Measurements from ENCODE around the gene THOP1.
"Not testable (repeated sequence)": the region's sequence is repeated elsewhere in the genome, so short reads cannot be mapped to it uniquely, and the experiment has no call there.

Gene THOP1

GRCh38 chr19:2782936-2783780 lies 2.1 kb upstream of the THOP1 start, which contains the start of gene SGTA:
Gene SGTA, minus strand, starts transcription at chr19:2783273. Its CDS starts 14,205 bp downstream, at chr19:2769068.
- DNase-seq = peak; percentile 85 to 98 (median 93)

GRCh38 chr19:2783781-2784145 lies 1.5 kb upstream of the THOP1 start:
- no peak for DNase-seq

- DNase-seq = no peak
Measured at GRCh38 chr19:2787115-2787514, 1.8 kb downstream of the THOP1 start.

- no peak for DNase-seq
Measured at GRCh38 chr19:2788237-2788636, 2.9 kb downstream of the THOP1 start.

DNA sequence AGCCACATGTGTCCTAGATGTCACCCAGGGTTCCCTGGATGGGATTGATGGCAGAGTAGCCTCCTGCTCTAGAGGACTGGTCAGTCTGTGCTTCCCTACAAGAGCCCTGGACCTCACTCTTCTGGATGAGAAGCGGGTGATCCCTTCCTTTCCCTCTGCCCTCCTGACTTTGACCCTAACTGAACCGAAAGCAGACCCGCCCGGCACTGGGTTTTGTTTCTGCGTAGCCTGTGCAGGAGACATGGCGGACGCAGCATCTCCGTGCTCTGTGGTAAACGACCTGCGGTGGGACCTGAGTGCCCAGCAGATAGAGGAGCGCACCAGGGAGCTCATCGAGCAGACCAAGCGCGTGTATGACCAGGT lies 4.9 kb downstream of the THOP1 start:
- no peak for DNase-seq

DNA sequence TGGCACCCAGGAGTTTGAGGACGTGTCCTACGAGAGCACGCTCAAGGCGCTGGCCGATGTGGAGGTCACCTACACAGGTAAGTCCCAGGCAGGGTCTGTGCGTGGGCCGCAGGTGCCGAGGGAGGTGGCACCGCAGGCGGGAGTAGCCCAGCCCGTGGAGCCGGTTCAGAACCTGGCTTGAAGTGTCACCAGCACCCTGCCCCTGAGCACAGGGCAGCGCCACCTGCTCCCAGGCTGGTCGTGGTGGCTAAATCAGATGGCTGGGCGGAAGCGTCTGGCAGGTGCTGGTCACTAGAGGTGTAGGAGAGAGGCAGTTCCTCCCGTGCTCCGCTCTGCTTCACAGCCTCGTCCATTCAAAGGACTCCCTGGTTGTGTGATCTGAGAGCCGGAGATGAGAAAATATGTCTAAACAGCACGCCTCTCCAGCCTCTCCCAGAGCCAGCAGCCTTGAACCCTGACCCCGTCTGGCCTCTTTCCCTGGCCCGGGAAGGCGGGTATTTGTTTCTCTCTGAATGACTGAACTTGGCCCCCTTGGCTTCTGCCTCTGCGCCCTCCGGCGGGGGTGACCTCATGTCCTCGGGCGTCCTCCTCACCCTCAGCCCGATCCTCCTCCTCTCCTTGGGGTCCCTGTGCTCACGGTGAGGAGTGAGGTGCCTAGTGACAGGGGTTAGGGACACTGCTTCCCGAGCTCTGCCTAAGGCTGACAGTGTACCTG lies 5.4 kb downstream of the THOP1 start:
- no peak for DNase-seq

DNA sequence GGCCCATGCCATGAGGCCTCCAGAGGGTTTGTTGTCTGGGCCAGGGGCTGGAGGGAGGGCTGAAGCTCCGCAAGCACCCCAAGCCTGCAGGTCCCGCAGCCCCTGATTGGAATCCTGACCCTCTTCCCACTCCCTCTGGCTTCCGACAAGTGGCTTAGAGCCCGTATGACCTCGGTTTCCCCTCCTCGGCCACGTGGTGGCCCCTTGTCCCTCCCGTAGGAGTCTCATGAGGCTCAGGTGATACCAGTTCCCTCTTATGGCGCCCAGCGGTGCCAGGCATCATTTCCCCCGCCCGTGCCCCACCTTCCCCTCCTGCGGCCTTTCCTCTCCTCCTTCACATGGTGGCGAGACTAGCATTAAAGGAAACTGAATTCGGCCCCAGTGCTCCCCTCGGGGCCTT lies 6.1 kb downstream of the THOP1 start:
- no peak for DNase-seq

GRCh38 chr19:2791876-2792275 lies 6.6 kb downstream of the THOP1 start:
- DNase-seq = no peak

- not testable (repeated sequence) for DNase-seq
Measured at GRCh38 chr19:2792666-2793065, 7.4 kb downstream of the THOP1 start.

- no peak for DNase-seq
Measured at GRCh38 chr19:2793126-2793525, 7.8 kb downstream of the THOP1 start.

GRCh38 chr19:2793577-2793976 lies 8.3 kb downstream of the THOP1 start:
- DNase-seq = no peak

DNA sequence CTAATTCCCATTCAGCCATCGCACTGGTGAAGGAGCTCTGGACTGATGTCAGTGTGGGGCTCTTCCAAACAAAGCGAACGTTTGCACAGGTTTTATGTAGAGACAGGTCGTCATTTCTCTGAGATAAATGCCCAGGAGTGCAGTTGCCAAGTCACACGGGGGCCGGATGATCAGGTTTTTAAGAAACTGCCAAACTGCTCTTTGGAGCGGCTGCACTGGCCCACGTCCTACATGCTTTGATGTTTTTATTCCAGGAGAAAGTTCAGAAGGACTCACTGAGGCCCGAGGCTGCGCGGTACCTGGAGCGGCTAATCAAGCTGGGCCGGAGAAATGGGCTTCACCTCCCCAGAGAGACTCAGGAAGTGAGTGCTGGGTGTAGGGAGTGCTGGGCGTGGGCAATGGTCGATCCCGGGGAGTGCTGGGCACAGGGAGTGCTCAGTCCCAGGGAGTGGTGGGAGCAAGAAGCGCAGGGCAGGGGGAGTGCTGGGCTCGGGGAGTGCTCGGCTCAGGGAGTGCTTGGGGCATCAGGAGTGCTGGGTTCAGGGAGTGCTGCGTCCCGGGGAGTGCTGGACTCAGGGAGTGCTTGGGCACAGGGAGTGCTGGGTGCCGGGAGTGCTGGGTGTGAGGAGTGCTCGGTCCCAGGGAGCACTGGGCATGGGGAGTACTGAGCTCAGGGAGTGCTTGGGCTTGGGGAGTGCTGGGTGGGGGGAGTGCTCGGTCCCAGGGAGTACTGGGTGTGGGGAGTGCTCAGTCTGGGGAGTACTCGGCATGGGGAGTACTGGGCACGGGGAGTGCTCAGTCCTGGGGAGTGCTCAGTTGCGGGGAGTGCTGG lies 10.7 kb downstream of the THOP1 start:
- no peak for DNase-seq

DNA sequence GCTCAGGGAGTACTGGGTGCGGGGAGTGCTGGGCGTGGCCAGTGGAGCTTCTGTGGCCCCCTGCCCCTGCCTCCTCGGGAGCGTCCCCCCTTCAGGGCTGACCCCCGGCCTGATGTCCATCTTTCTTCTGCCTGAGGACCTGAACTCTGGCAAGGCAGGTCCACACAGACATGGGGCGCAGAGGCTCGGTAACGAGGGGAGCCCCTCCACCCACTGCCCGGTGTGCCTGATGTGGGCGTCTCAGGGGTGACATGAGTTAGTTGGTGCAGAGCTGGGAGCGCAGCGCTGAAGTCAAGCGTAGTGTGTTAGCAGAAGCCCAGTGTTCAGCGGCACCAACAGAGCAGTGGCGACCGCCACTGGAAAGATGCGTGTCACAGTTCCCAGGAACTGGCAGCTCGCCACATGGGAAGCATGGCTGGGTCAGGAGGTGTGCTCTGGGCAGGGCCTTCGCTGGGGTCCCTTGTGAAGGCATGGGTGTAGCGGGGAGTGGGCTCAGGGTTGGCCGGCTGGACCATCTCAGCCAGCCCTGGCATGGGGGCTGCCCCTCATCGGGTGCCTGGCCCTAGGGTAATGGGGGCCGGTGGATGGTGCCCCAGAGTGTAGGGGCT lies 11.5 kb downstream of the THOP1 start:
- no peak for DNase-seq

DNA sequence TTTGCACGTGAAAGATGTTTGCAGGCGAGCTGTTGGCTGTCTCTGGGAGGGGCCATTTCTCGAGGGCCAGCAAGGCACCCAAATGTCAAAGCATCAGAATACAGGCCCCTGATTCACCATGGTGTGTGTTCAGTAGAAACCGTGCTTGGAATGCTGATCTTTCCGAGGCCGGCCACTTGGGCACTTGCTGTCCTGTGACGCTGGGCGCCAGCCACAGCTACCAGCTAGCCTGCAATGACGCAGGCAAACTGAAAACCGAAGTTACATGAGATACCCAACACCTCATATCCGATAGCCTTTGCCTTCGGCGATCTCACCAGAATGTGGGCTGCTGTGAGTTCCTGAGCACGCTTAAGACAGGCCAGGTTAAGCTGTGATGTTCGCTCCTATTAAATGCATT lies 12.0 kb downstream of the THOP1 start:
- DNase-seq = no peak

DNA sequence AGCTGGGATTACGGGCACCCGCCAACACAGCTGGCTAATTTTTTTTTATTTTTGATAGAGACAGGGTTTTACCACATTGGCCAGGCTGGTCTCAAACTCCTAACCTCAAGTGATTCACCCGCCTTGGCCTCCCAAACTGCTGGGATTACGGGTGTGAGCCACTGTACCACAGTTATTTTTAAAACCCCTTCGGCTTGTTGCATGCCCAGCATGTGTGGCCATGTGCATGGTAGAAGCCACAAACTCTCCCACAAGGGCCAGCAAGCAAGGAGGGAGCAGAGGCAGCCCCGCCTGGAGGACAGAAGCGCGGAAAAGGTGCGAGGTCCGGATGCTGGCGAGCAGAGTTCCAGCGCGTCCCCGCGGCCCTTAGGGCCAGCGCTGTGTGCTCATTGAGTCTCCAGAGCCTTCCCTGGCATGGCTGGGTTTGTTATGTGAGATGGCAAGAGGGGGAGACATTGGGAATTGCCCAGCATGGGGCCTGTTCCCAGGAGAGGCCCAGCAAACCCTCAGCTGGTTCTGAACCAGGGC lies 12.9 kb downstream of the THOP1 start:
- no peak for DNase-seq

GRCh38 chr19:2798733-2799132 lies 13.4 kb downstream of the THOP1 start:
- DNase-seq = no peak

GRCh38 chr19:2799273-2800020 lies 14.1 kb downstream of the THOP1 start:
- no peak for DNase-seq

DNA sequence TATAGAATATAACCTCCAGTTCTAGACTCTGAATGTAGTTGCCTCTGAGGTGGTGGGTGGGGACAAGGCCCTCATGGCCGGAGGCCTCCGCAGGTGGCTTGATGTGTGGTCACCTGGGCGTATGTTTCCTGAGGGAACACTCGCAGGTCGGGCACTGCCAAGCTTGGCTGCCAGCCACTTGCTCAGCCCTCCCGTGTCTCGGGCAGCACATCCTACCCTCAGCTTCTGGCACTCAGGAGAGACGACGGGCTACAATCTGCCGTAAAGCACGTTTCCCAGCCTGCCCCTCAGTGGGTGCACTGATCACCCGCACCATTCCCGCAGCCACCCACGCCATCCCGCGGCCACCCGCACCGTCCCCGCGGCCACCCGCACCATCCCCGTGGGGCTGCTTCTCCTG lies 15.2 kb downstream of the THOP1 start:
- no peak for DNase-seq

- DNase-seq = no peak
Measured at GRCh38 chr19:2802826-2803225, 17.5 kb downstream of the THOP1 start.

DNA sequence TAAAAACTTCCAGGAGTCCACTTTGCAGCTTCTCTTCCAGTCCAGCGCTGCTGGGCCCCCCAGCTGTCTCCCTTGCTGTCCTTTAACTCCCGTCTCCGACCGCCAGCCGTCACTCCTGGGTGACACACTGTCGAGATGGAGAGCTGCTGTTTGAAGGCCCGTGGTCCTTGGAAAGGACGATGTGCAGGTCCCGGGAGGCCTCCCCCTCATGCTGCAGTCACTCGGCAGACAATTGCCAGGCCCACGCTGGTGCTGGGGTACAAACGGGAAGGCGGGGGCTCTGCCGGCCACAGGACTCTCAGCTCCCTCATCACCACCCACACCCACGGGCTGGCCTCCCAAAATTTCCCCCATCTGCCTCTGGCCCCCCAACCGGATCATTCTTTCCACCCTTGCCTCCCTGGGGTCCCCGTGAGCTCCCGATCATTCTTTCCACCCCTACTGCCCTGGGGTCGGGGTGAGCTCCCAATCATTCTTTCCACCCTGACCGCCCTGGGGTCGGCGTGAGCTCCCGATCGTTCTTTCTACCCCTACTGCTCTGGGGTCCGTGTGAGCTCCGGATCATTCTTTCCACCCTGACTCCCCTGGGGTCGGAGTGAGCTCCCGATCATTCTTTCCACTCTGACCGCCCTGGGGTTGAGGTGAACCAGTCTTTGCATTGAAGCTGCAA lies 18.3 kb downstream of the THOP1 start:
- DNase-seq = no peak

Measured in T-helper 2 cell (primary cell).